Measurements from ENCODE around the gene GNB1. TPM values are rescaled to one million over a fixed set of nuclear protein-coding genes. Genes with fewer than 3 reads are reported as not detected.

GNB1 gene
- polyA plus RNA-seq, 1 of the 3 experiments (the other 2 are of a cell fraction): 355 TPM

DNA sequence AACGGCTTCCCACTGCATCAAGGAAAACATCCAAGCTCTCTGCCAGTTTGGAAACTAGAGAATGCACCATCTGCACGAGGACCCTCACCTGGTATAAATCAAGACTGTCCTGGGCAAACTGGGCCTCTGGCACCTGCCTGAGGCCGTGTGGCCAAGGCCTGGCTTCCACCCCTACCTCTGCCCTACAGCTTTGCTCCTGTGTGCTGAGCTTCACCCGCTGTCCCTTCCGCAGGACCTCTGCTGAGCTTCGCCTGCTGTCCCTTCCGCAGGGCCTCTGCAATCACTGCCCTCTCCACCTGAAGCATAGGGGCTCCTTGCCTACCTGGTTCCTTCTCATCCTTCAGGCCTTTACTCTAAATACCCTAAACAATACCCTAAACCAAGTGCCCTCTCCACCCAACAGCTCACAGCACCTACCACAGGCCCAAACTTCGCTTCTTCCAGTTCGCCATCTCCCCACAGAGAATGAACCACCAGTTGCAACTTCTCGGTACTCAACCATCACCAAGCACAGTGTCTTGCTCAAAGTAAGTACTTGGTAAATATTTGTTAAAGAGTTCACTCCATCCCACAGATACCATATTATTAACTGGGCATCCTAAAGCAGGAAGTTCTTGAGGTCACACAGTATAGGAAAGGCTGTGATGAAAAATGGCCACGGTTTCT, 18.4 kb downstream of the GNB1 start:
- Histone ChIP-seq H3K4me1 (ENCODE audit: control insufficient read depth in 1 of 2, insufficient read depth in 2 of 2, low read depth in 1 of 2, low read length in 1 of 2) (peaks cover 0 to 18% of the 10 kb centered on the region in 2 experiments; a peak in 1 of 4 replicates), H2AFZ (ENCODE audit: low read depth) (no peak overlapping the region), H3K4me2 (no peak overlapping the region), H3K36me3 (replicated peaks in 1 of 2; ENCODE audit: control insufficient read depth in 1 of 2, insufficient read depth in 2 of 2, low read length in 1 of 2) (peaks cover 8 to 30% of the 10 kb centered on the region in 2 experiments), H3K27me3 (ENCODE audit: insufficient read depth) (no peaks in the 10 kb centered on the region), H3K9ac (no peak overlapping the region), H3K79me2 (ENCODE audit: insufficient read depth) (peaks cover 100% of the 10 kb centered on the region), H3K27ac (ENCODE audit: low read depth in 2 of 2, low read length in 1 of 2) (no peak overlapping the region), H3K9me3 (no peaks in the 10 kb centered on the region), H3K9me2 (no peaks in the 10 kb centered on the region), H4K20me1 (ENCODE audit: insufficient read depth) (peaks cover 100% of the 10 kb centered on the region), H3F3A (replicated peaks; ENCODE audit: insufficient read depth) (peaks cover 16% of the 10 kb centered on the region), H3K4me3 (ENCODE audit: low read depth in 2 of 2, low read length in 1 of 2) (no peak overlapping the region)
- TF ChIP-seq MAX (IDR thresholded peaks at IDR 0.05; ENCODE audit: low read depth) (no peak), GATA2 (CRISPR knock-in tag; IDR thresholded peaks at IDR 0.05) (no peak), EZH2phosphoT487 (IDR thresholded peaks at IDR 0.05; ENCODE audit: borderline replicate concordance, low read depth) (no peak), EP300 (IDR thresholded peaks at IDR 0.05; ENCODE audit: borderline replicate concordance in 1 of 2, low read depth in 1 of 2, low read length in 1 of 2) (no peak), FOSL2 (IDR thresholded peaks at IDR 0.05; ENCODE audit: borderline replicate concordance, low read depth) (no peak), RAD21 (IDR thresholded peaks at IDR 0.05; ENCODE audit: low read length) (no peak), MEF2A (IDR thresholded peaks at IDR 0.05; ENCODE audit: borderline replicate concordance, low read depth) (no peak), NFIC (IDR thresholded peaks at IDR 0.05; ENCODE audit: borderline replicate concordance) (no peak), FOXM1 (IDR thresholded peaks at IDR 0.05; ENCODE audit: low read depth) (no peak)
- CTCF ChIA-PET: interaction anchor here (1.3 to 2.0 kb wide), 2 partner anchors 10 to 36 kb away, joined by 5 to 7 read pairs; no protein-coding TSS in a partner anchor
- DNase-seq: no peak
- 95% methylated on average over 11 of the region's 11 CpGs for WGBS (ENCODE audit: low lambda C conversion rate)
- POLR2A ChIA-PET: no interaction called here

DNA sequence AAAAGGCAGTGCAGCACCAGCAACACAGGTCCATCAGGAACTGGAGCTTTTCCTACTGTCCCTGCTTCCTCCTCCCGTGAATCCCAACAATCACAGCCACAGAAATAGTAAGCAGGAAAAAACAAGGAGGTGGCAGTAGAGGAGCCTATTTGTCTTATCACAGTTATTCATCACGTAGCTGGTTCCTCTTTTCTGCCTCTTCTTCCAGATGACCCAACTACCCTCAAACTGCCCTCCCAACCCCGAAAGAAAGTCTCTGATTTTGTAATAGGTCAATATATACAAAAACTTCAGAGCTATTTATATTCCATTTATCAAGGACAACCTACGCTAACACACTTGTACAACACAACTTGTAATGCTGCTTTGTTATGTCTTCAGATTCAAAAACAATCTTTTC, 21.4 kb downstream of the GNB1 start:
- Histone ChIP-seq H2AFZ (ENCODE audit: low read depth) (no peak overlapping the region), H3K4me2 (no peak overlapping the region), H4K20me1 (ENCODE audit: insufficient read depth) (peaks cover 100% of the 10 kb centered on the region), H3F3A (replicated peaks; ENCODE audit: insufficient read depth) (peaks cover 28% of the 10 kb centered on the region), H3K9me2 (no peaks in the 10 kb centered on the region), H3K79me2 (ENCODE audit: insufficient read depth) (peaks cover 100% of the 10 kb centered on the region), H3K36me3 (replicated peaks in 1 of 2; ENCODE audit: control insufficient read depth in 1 of 2, insufficient read depth in 2 of 2, low read length in 1 of 2) (peaks cover 4 to 8% of the 10 kb centered on the region in 2 experiments), H3K4me1 (ENCODE audit: control insufficient read depth in 1 of 2, insufficient read depth in 2 of 2, low read depth in 1 of 2, low read length in 1 of 2) (peaks cover 0 to 18% of the 10 kb centered on the region in 2 experiments; a peak in 1 of 4 replicates), H3K27me3 (ENCODE audit: insufficient read depth) (no peaks in the 10 kb centered on the region), H3K4me3 (ENCODE audit: low read depth in 2 of 2, low read length in 1 of 2) (no peak overlapping the region), H3K9me3 (no peaks in the 10 kb centered on the region), H3K9ac (no peak overlapping the region), H3K27ac (ENCODE audit: low read depth in 2 of 2, low read length in 1 of 2) (0 out of 4 replicates have a peak overlapping the region, but pooled peaks of 1 of the 2 experiments have one; percentile 24)
- no peak for DNase-seq
- TF ChIP-seq TEAD4 (IDR thresholded peaks at IDR 0.05; ENCODE audit: borderline replicate concordance, insufficient read depth) (no peak), PBX3 (IDR thresholded peaks at IDR 0.05) (no peak), NFIC (IDR thresholded peaks at IDR 0.05; ENCODE audit: borderline replicate concordance) (no peak), GATA2 (CRISPR knock-in tag; IDR thresholded peaks at IDR 0.05) (no peak), MEF2A (IDR thresholded peaks at IDR 0.05; ENCODE audit: borderline replicate concordance, low read depth) (no peak), FOXJ3 (CRISPR knock-in tag; IDR thresholded peaks at IDR 0.05) (no peak), IRF3 (IDR thresholded peaks at IDR 0.05; ENCODE audit: low read depth, low read length) (no peak), SIN3A (IDR thresholded peaks at IDR 0.05; ENCODE audit: borderline replicate concordance, low read depth, low read length) (no peak), YY1 (IDR thresholded peaks at IDR 0.05; ENCODE audit: low read depth) (no peak), NRF1 (IDR thresholded peaks at IDR 0.05; ENCODE audit: low read depth, low read length) (no peak), RCOR1 (IDR thresholded peaks at IDR 0.05; ENCODE audit: low read length) (no peak), EZH2phosphoT487 (IDR thresholded peaks at IDR 0.05; ENCODE audit: borderline replicate concordance, low read depth) (no peak), CHD2 (IDR thresholded peaks at IDR 0.05; ENCODE audit: low read length, partially characterized antibody) (no peak), RFX5 (IDR thresholded peaks at IDR 0.05; ENCODE audit: low read length) (no peak), EP300 (IDR thresholded peaks at IDR 0.05; ENCODE audit: borderline replicate concordance in 1 of 2, low read depth in 1 of 2, low read length in 1 of 2) (no peak), TAF1 (IDR thresholded peaks at IDR 0.05; ENCODE audit: borderline replicate concordance, low read depth, low read length) (no peak), GABPA (IDR thresholded peaks at IDR 0.05; ENCODE audit: low read depth) (no peak), MXI1 (IDR thresholded peaks at IDR 0.05; ENCODE audit: low read depth, low read length) (no peak)
- TF ChIP-seq, protein P1, sequence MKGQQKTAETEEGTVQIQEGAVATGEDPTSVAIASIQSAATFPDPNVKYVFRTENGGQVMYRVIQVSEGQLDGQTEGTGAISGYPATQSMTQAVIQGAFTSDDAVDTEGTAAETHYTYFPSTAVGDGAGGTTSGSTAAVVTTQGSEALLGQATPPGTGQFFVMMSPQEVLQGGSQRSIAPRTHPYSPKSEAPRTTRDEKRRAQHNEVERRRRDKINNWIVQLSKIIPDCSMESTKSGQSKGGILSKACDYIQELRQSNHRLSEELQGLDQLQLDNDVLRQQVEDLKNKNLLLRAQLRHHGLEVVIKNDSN (IDR thresholded peaks at IDR 0.05; ENCODE audit: borderline replicate concordance, low read depth): no peak
- 86% methylated on average over 4 of the region's 4 CpGs for WGBS (ENCODE audit: low lambda C conversion rate)
- CTCF ChIA-PET: interaction anchor here (0.7 to 1.3 kb wide), 3 partner anchors 9 to 39 kb away, joined by 3 to 4 read pairs (median 3); no protein-coding TSS in a partner anchor
- POLR2A ChIA-PET: no interaction called here
